Measurements from ENCODE around the gene DUSP7.

DNA sequence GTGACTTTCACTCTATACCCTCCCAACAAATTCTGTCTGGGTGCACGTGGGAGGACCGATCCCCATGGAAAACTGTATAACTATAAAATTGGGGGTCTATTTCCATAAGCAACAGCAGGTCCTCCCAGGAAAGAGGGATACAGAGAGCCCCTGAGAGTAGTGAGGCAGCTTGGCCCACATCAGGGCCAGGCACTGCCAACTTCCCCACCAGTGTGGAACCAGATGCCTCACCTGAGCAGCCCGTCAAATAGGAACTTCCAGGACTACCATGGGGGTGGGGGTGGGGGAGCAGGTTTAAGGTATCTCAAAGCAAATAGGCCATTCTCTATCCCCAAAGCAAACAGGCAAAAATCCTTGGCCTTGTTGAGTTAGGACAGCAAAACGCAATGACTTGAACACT lies 33.3 kb upstream of the DUSP7 start:
- TF ChIP-seq, protein P1, sequence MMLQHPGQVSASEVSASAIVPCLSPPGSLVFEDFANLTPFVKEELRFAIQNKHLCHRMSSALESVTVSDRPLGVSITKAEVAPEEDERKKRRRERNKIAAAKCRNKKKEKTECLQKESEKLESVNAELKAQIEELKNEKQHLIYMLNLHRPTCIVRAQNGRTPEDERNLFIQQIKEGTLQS (CRISPR knock-in tag; conservative IDR thresholded peaks at IDR 0.05) = no peak
- TF ChIP-seq MAX (CRISPR knock-in tag; IDR thresholded peaks at IDR 0.05) = no peak
- no peak for TF ChIP-seq AR (CRISPR knock-in tag; IDR thresholded peaks at IDR 0.05)
- no peak for TF ChIP-seq CTCF (IDR thresholded peaks at IDR 0.05)

Measured in WTC11 (cell line).